Putamen (tissue), 1 donor: ENCODE results near the gene CAPN5.

Experiments used
- DNase-seq: peaks from one replicate; pipeline ENCODE4 v3.0.0-alpha.2; 2016; ENCODE audit warnings: low spot score

Gene CAPN5

GRCh38 chr11:77100166-77101042, 33.6 kb downstream of the CAPN5 start:
- DNase-seq = no peak

- no peak for DNase-seq
Observed at GRCh38 chr11:77101043-77101537, 34.3 kb downstream of the CAPN5 start.

- no peak for DNase-seq
Observed at GRCh38 chr11:77102246-77103210, 35.8 kb downstream of the CAPN5 start, which contains the start of gene OMP. Gene OMP (plus strand): TSS chr11:77102840. CDS start chr11:77102840, 0 bp downstream.

GRCh38 chr11:77103319-77103718, 36.5 kb downstream of the CAPN5 start:
- DNase-seq = no peak

- DNase-seq = no peak
Observed at GRCh38 chr11:77104727-77105126, 38.0 kb downstream of the CAPN5 start.

- no peak for DNase-seq
Observed at GRCh38 chr11:77106321-77106720, 39.5 kb downstream of the CAPN5 start.

- no peak for DNase-seq
Observed at GRCh38 chr11:77106759-77107158, 40.0 kb downstream of the CAPN5 start.

- no peak for DNase-seq
Observed at GRCh38 chr11:77107950-77108349, 41.2 kb downstream of the CAPN5 start.

- DNase-seq = no peak
Observed at GRCh38 chr11:77108436-77108835, 41.7 kb downstream of the CAPN5 start.

- no peak for DNase-seq
Observed at GRCh38 chr11:77109236-77110019, 42.7 kb downstream of the CAPN5 start.

- no peak for DNase-seq
Observed at GRCh38 chr11:77110836-77111235, 44.1 kb downstream of the CAPN5 start.

GRCh38 chr11:77111277-77111676, 44.5 kb downstream of the CAPN5 start:
- no peak for DNase-seq

- DNase-seq = no peak
Observed at GRCh38 chr11:77111946-77112345, 45.2 kb downstream of the CAPN5 start.

- no peak for DNase-seq
Observed at GRCh38 chr11:77112641-77113381, 46.0 kb downstream of the CAPN5 start.

- no peak for DNase-seq
Observed at GRCh38 chr11:77113382-77114088, 46.8 kb downstream of the CAPN5 start.

- no peak for DNase-seq
Observed at GRCh38 chr11:77114089-77114463, 47.3 kb downstream of the CAPN5 start.

- DNase-seq = no peak
Observed at GRCh38 chr11:77115181-77115611, 48.4 kb downstream of the CAPN5 start.

- no peak for DNase-seq
Observed at GRCh38 chr11:77115956-77116355, 49.2 kb downstream of the CAPN5 start.

- no peak for DNase-seq
Observed at GRCh38 chr11:77117492-77117891, 50.7 kb downstream of the CAPN5 start.

GRCh38 chr11:77118086-77118485, 51.3 kb downstream of the CAPN5 start:
- no peak for DNase-seq
